Activated T-cell treated with anti-CD3 and anti-CD28 coated beads for 4 hours (primary cell): ENCODE data around the gene TCHHL1.

Experiments
- DNase-seq: peaks from one replicate; pipeline ENCODE4 v3.0.0-alpha.2; 2020

TCHHL1 gene

DNA sequence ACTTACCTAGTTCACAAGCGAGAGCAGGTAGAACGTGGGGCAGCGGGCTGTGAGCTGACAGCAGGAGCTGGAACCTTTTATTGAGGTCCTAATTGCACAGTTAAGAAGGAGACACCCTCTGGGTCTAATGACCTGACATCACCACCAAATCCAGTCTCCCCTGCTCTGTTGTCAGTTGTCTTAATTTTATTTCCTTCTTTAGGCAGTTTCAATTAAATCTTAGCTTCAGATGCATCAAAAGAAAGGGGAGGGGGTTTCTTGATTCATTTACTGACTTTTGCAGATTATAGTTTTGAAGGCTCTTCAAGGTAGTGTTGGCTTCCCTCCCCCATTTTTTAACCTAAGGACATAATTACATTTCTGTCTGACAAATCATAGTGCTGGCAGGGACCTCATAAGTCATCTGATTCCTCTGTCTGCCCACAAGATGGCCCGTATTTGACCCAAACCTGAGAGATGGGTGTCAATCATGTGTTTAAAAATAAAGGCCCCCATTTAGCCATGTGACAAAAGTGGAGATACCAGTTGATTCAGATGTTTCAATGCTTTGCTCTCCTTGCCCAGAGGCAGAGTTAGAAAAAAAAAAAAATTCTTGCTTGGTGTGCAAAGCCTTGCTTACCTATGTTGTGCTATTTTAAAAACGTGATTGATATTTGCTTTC is at the start of gene TCHHL1:
Gene TCHHL1 (minus strand): TSS at position 51 of the 661 bp plus-strand sequence. CDS start 921 bp downstream, outside the sequence.
- DNase-seq, result no peak

DNA sequence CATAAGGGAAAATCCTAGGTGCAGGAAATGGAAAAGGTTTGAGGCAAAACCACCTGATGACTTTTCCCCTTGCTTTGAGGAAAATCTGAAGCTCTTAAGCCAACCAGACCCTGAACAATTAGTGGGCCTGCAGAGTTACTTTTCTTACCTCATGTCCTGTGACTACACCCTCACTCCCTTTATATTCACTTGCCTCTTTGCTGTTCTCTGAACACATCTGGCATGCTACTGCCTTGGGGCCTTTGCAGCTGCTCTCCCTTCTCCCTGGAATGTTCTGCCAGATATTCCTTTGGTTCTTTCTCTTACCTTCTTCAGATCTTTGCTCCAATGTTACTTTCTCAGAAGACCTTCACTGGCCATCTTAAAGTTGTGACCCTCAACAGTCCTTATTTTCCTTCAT is 48.4 kb upstream of the TCHHL1 start:
- no peak for DNase-seq

DNA sequence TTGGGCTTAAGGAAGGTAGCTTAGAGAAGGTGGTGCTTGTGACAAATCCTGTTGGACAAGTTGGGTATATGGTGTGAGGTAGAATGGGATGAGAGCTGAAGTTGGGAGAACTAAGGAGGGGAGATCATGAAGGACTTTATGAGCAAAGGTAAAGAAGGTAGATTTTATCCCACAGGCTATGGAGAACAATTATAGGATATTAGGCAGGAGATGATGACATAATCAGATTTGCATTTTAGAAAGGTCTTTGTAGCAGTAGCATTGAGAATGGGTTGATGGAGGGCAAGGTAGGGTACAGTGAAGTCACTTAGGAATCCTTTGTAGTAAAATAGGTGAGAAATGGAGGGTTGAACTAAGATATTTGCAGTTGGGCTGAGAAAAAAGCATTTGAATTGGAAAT is 41.3 kb upstream of the TCHHL1 start:
- DNase-seq, result no peak

DNA sequence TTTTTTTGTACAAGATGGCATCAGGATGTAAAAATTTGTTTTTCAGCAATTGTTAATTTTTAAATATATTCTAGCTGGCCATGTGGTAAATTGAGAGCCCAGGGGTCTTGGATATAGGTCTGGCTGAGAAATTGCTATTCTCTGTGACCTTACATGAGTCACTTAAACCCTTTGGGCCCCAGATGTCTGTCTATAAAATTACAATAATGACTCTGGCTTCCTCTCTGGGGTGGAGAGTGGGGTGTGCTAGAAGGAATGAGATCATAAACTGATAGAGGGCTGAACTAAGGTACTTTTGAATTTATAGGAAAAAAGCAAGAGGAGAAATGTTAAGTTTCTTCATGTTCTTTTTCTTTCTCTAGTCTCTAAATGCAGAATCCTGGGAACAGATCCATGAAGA is 38.8 kb upstream of the TCHHL1 start:
- no peak for DNase-seq

GRCh38 chr1:152125834-152126443 is 37.1 kb upstream of the TCHHL1 start:
- no peak for DNase-seq

GRCh38 chr1:152118915-152119314 is 30.1 kb upstream of the TCHHL1 start:
- DNase-seq, result no peak

DNA sequence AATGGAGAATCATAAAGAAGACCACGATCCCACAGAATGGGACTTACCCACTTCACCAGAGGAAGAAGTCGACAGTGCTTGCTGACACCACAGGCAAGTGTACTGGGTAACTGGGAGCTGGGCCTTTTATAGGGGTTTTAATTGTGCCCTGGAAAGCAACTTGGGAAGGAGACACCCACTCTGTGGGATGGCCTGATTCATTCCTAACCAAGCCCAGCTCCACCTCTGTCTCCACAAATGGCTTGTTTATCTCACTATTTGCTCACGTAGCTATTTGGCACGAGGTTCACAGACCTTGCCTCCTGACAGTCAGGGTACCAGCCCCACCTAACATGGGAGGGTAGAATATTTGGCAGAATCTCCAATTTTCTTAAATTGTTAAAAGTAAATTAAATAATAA is 26.5 kb upstream of the TCHHL1 start, which contains the start of gene TCHH:
Gene TCHH (minus strand): TSS at position 101 of the 400 bp plus-strand sequence. CDS start 1,364 bp downstream, outside the sequence.
- no peak for DNase-seq

- no peak for DNase-seq
These were observed 24.1 kb upstream of the TCHHL1 start for GRCh38 chr1:152112885-152113432.

- DNase-seq, result no peak
These were observed 23.4 kb upstream of the TCHHL1 start for GRCh38 chr1:152112101-152112884.

DNA sequence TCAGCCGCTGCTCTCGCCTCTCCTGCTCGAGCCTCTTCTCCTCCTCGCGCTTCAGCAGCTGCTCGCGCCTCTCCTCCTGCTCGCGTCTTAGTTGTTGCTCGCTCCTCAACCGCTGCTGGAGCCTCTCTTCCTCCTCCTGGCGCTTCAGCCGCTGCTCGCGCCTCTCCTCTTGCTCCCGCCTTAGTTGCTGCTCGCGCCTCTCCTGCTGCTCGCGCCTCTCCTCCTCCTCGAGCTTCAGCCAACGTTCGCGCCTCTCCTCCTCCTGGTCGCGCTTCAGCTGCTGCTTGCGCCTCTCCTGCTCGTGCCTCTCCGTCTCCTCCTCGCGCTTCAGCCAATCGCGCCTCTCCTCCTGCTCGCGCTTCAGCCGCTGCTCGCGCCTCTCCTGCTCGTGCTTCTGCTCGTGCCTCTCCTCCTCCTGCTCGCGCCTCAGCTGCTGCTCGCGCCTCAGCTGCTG is 22.7 kb upstream of the TCHHL1 start:
- no peak for DNase-seq

- DNase-seq, result no peak
These were observed 22.1 kb upstream of the TCHHL1 start for GRCh38 chr1:152110860-152111514.

DNA sequence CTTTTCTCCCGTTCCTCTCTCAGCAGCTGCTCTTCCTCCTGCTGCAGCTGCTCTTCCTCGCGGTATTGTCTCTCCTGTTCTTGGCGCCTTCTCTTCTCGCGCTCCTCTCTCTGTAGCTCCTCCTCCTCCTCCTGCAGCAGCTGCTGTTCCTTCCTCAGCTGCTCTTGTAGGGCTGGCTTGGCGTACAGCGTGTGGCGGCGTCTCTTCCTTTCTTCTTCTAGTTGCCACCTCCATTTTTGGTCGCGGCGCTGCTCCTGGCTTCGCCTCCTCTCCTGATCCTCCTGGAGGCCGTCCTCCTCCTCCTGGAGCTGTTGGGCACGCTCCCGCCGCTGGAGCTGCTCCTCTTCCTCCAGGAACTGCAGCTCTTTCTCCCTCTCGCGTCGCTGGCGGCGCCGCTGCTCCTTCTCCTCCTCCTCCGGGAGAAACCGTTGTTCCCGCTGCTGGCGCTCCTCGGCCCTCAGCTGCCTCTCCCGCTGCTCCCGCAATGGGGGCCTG is 21.5 kb upstream of the TCHHL1 start:
- DNase-seq, result no peak

- DNase-seq, result no peak
These were observed 21.1 kb upstream of the TCHHL1 start for GRCh38 chr1:152109998-152110294.

- DNase-seq, result no peak
These were observed 20.6 kb upstream of the TCHHL1 start for GRCh38 chr1:152109231-152109997.

- DNase-seq, result no peak
These were observed 20.0 kb upstream of the TCHHL1 start for GRCh38 chr1:152108882-152109222.

DNA sequence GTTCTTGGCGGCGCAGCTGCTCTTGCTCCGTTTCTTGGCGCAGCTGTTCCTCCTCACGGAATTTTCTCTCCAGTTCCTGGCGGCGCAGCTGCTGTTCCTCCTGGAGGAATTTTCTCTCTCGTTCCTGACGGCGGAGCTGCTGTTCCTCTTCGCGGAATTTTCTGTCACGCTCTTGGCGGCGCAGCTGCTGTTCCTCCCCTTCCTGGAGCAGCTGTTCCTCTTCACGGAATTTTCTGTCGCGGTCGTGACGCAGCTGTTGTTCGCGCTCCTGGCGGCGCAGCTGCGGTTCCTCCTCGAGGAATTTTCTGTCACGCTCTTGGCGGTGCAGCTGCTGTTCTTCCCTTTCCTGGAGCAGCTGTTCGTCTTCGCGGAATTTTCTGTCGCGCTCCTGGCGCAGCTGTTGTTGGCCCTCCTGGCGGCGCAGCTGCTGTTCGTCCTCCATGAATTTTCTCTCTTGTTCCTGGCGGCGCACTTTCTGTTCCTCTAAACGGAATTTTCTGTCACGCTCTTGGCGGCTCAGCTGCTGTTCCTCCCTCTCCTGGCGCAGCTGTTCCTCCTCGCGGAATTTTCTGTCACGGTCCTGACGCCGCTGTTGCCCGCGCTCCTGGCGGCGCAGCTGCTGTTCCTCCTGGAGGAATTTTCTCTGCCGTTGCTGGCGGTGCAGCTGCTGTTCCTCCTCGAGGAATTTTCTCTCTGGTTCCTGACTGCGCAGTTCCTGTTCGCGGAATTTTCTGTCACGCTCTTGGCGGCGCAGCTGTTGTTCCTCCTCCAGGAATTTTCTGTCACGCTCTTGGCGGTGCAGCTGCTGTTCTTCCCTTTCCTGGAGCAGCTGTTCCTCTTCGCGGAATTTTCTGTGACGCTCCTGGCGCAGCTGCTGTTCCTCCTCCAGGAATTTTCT is 19.4 kb upstream of the TCHHL1 start:
- no peak for DNase-seq

- no peak for DNase-seq
These were observed 18.4 kb upstream of the TCHHL1 start for GRCh38 chr1:152107031-152107983.

DNA sequence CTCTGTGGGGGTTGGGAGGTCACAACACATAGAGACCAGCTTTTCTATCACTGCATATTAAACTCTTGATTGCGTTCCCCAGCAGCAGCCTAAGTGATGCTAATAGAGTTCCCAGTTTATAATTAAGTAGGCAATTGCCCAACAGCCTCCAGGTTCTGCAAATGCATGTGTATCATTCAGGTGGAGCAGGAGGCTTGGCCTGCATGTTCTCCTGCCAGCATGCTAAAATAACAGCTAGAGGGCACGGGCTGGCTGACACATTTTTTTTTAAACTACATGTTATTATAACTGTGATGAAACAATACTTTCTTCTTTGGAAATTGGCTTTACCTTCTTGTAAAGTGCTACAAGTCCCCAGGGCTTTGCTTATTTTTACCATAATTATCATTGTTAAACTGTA is 16.0 kb upstream of the TCHHL1 start:
- DNase-seq, result no peak

GRCh38 chr1:152096931-152097330 is 8.1 kb upstream of the TCHHL1 start:
- no peak for DNase-seq

DNA sequence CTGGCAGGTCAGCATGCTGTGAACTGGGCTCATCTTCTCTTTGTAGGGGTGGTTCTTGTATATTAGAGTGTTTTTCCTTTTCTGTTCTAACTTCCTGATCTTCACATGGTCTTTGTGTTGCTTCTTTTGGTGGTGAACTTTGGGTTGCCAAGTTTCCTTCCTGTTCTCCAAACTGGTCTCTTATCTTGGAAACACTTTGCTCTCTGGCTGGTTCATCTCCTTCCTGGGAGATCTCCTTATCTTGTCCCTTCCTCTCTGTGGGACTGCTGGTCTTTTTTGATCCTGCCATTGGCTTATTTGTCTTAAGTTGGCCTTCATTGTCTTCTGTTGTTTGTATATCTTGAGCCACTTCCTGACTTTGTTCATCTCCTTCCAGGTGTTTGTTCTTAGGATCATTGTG is 2.1 kb downstream of the TCHHL1 start:
- DNase-seq, result no peak
